ENCODE data around the gene MRGPRD.

MRGPRD gene

GRCh38 chr11:68968306-68969250 lies 12.2 kb downstream of the MRGPRD start:
- DNase-seq (ENCODE audit: low spot score in 2 of 2) (no peak), ATAC-seq (replicated peaks; ENCODE audit: extremely low read depth, poor library complexity, severe bottlenecking) (no peak)
- no peaks in the 10 kb centered on the region for H3K4me1 Mint-ChIP-seq
- H3K4me3 Mint-ChIP-seq: no peak overlapping the region
- H3K27me3 Mint-ChIP-seq: peaks cover 32% of the 10 kb centered on the region
- H3K36me3 Mint-ChIP-seq (ENCODE audit: insufficient read depth): peaks cover 1% of the 10 kb centered on the region
- H3K27ac Mint-ChIP-seq (ENCODE audit: low read depth): no peak overlapping the region
- no peaks in the 10 kb centered on the region for H3K9me3 Mint-ChIP-seq

GRCh38 chr11:68966894-68967780 lies 13.6 kb downstream of the MRGPRD start:
- Mint-ChIP-seq H3K27ac (ENCODE audit: low read depth) (no peak overlapping the region), H3K4me3 (no peak overlapping the region), H3K27me3 (peaks cover 32% of the 10 kb centered on the region), H3K9me3 (no peaks in the 10 kb centered on the region), H3K36me3 (ENCODE audit: insufficient read depth) (peaks cover 1% of the 10 kb centered on the region), H3K4me1 (peaks cover 7% of the 10 kb centered on the region)
- DNase-seq (ENCODE audit: low spot score in 2 of 2) (no peak), ATAC-seq (replicated peaks; ENCODE audit: extremely low read depth, poor library complexity, severe bottlenecking) (no peak)

GRCh38 chr11:68965901-68966853 lies 14.6 kb downstream of the MRGPRD start:
- ATAC-seq (replicated peaks; ENCODE audit: extremely low read depth, poor library complexity, severe bottlenecking) (no peak), DNase-seq (ENCODE audit: low spot score in 2 of 2) (no peak)
- H3K27ac Mint-ChIP-seq (ENCODE audit: low read depth): peak overlapping the region; percentile 9
- H3K27me3 Mint-ChIP-seq: peaks cover 23% of the 10 kb centered on the region
- H3K9me3 Mint-ChIP-seq: no peaks in the 10 kb centered on the region
- H3K36me3 Mint-ChIP-seq (ENCODE audit: insufficient read depth): peaks cover 1% of the 10 kb centered on the region
- H3K4me1 Mint-ChIP-seq: peaks cover 7% of the 10 kb centered on the region
- H3K4me3 Mint-ChIP-seq: peak overlapping the region; percentile 18

GRCh38 chr11:68963779-68964178 lies 17.0 kb downstream of the MRGPRD start:
- Mint-ChIP-seq H3K4me3 (no peak overlapping the region), H3K36me3 (ENCODE audit: insufficient read depth) (no peaks in the 10 kb centered on the region), H3K4me1 (peaks cover 7% of the 10 kb centered on the region), H3K9me3 (no peaks in the 10 kb centered on the region), H3K27me3 (peaks cover 18% of the 10 kb centered on the region), H3K27ac (ENCODE audit: low read depth) (no peak overlapping the region)
- DNase-seq (ENCODE audit: low spot score in 2 of 2) (no peak), ATAC-seq (replicated peaks; ENCODE audit: extremely low read depth, poor library complexity, severe bottlenecking) (no peak)

- Mint-ChIP-seq H3K4me3 (peak overlapping the region; percentile 4), H3K27ac (ENCODE audit: low read depth) (peak overlapping the region; percentile 76), H3K27me3 (peaks cover 7% of the 10 kb centered on the region), H3K4me1 (peaks cover 7% of the 10 kb centered on the region), H3K36me3 (ENCODE audit: insufficient read depth) (no peaks in the 10 kb centered on the region), H3K9me3 (no peaks in the 10 kb centered on the region)
- DNase-seq (ENCODE audit: low spot score in 2 of 2) (no peak), ATAC-seq (replicated peaks; ENCODE audit: extremely low read depth, poor library complexity, severe bottlenecking) (peak; percentile 71)
These were observed 18.1 kb downstream of the MRGPRD start for GRCh38 chr11:68962527-68963250.

- Mint-ChIP-seq H3K4me1 (peaks cover 7% of the 10 kb centered on the region), H3K27me3 (peaks cover 12% of the 10 kb centered on the region), H3K4me3 (no peak overlapping the region)
These were observed 19.5 kb downstream of the MRGPRD start for GRCh38 chr11:68961245-68961644.

GRCh38 chr11:68960294-68961071 lies 20.3 kb downstream of the MRGPRD start:
- Mint-ChIP-seq H3K9me3 (no peaks in the 10 kb centered on the region), H3K27ac (ENCODE audit: low read depth) (no peak overlapping the region), H3K4me1 (peaks cover 7% of the 10 kb centered on the region), H3K36me3 (ENCODE audit: insufficient read depth) (no peaks in the 10 kb centered on the region), H3K27me3 (peaks cover 12% of the 10 kb centered on the region), H3K4me3 (no peak overlapping the region)
- DNase-seq (ENCODE audit: low spot score in 2 of 2) (no peak), ATAC-seq (replicated peaks; ENCODE audit: extremely low read depth, poor library complexity, severe bottlenecking) (no peak)

More at GRCh38 chr11:68961245-68961644, 19.5 kb downstream of the MRGPRD start:
- H3K9me3 Mint-ChIP-seq: no peaks in the 10 kb centered on the region
- ATAC-seq (replicated peaks; ENCODE audit: extremely low read depth, poor library complexity, severe bottlenecking) (no peak), DNase-seq (ENCODE audit: low spot score in 2 of 2) (no peak)
- no peak overlapping the region for H3K27ac Mint-ChIP-seq (ENCODE audit: low read depth)
- H3K36me3 Mint-ChIP-seq (ENCODE audit: insufficient read depth): no peaks in the 10 kb centered on the region

GRCh38 chr11:68959465-68960293 lies 21.1 kb downstream of the MRGPRD start:
- no peaks in the 10 kb centered on the region for H3K36me3 Mint-ChIP-seq (ENCODE audit: insufficient read depth)
- no peak overlapping the region for H3K4me3 Mint-ChIP-seq
- ATAC-seq (replicated peaks; ENCODE audit: extremely low read depth, poor library complexity, severe bottlenecking) (no peak), DNase-seq (ENCODE audit: low spot score in 2 of 2) (no peak)
- H3K9me3 Mint-ChIP-seq: no peaks in the 10 kb centered on the region
- peaks cover 7% of the 10 kb centered on the region for H3K4me1 Mint-ChIP-seq
- H3K27me3 Mint-ChIP-seq: peaks cover 12% of the 10 kb centered on the region
- H3K27ac Mint-ChIP-seq (ENCODE audit: low read depth): no peak overlapping the region

- DNase-seq (ENCODE audit: low spot score in 2 of 2) (no peak), ATAC-seq (replicated peaks; ENCODE audit: extremely low read depth, poor library complexity, severe bottlenecking) (no peak)
- H3K27ac Mint-ChIP-seq (ENCODE audit: low read depth): no peak overlapping the region
- H3K9me3 Mint-ChIP-seq: no peaks in the 10 kb centered on the region
- peaks cover 7% of the 10 kb centered on the region for H3K4me1 Mint-ChIP-seq
- H3K4me3 Mint-ChIP-seq: no peak overlapping the region
- H3K36me3 Mint-ChIP-seq (ENCODE audit: insufficient read depth): no peaks in the 10 kb centered on the region
- H3K27me3 Mint-ChIP-seq: peaks cover 12% of the 10 kb centered on the region
These were observed 22.6 kb downstream of the MRGPRD start for GRCh38 chr11:68958211-68958610.

GRCh38 chr11:68956547-68957254 lies 24.1 kb downstream of the MRGPRD start:
- no peaks in the 10 kb centered on the region for H3K36me3 Mint-ChIP-seq (ENCODE audit: insufficient read depth)
- no peaks in the 10 kb centered on the region for H3K9me3 Mint-ChIP-seq
- no peaks in the 10 kb centered on the region for H3K4me1 Mint-ChIP-seq
- H3K27ac Mint-ChIP-seq (ENCODE audit: low read depth): no peak overlapping the region
- DNase-seq (ENCODE audit: low spot score in 2 of 2) (no peak), ATAC-seq (replicated peaks; ENCODE audit: extremely low read depth, poor library complexity, severe bottlenecking) (no peak)
- no peak overlapping the region for H3K4me3 Mint-ChIP-seq
- peaks cover 12% of the 10 kb centered on the region for H3K27me3 Mint-ChIP-seq

Measured in central memory CD8-positive, alpha-beta T cell (primary cell).